ENCODE results near the gene DAAM2.

DAAM2 gene

DNA sequence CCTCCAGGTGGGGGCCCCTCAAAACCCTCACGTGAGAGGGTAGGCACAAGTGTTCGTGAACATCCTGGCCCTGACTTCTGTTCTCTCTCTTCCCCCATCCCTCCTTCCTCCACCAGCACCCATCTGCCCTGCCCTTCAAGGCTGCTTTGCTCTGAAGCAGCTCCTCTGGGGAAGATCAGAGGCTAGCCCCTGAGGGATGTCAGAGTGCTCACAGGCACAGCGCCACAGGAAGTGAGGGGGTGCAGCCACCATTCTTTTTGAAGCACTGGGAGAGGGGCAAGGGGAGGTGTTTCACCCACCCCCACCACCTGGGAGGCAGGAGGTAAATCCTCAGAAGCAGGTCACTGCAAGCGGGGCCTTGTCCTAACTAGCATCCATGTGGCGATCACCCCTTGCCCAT, 130.6 kb downstream of the DAAM2 start:
- TF ChIP-seq Cebpa-rat (IDR thresholded peaks at IDR 0.05), result no peak
- Histone ChIP-seq H3K27ac (0 out of 2 replicates have a peak overlapping the region, but pooled peaks have one; percentile 2), H3K27me3 (no peaks in the 10 kb centered on the region), H3K9me3 (no peaks in the 10 kb centered on the region), H3K36me3 (no peaks in the 10 kb centered on the region), H3K9ac (no peak overlapping the region), H3K4me2 (peak overlapping the region; percentile 50), H3K4me3 (no peak overlapping the region), H3K4me1 (peaks cover 16% of the 10 kb centered on the region), H4K20me1 (no peaks in the 10 kb centered on the region)

DNA sequence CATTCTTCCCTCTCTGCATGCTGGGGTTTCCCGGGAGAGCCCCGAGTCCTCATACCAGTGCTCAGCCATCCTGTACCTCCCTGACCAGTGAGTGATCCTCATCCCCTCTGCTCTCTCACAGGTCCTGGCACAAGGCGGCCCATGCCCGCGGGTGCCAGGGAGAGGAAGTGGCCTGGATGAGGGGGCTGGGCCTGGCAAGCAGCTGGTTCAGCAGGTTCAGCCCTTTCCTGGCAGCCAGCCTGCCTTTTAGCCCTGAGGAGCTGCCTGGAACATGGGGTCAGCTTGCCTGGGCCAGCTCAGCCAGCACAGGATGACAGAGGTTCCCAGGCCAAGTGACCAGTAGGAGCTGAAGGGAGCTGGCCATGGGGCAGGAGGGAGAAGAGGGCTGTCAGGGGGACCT, 131.2 kb downstream of the DAAM2 start:
- Histone ChIP-seq H3K36me3 (no peaks in the 10 kb centered on the region), H3K9ac (no peak overlapping the region), H3K27ac (peak overlapping the region; percentile 2; the same call in 1 of the 2 replicates)

DNA sequence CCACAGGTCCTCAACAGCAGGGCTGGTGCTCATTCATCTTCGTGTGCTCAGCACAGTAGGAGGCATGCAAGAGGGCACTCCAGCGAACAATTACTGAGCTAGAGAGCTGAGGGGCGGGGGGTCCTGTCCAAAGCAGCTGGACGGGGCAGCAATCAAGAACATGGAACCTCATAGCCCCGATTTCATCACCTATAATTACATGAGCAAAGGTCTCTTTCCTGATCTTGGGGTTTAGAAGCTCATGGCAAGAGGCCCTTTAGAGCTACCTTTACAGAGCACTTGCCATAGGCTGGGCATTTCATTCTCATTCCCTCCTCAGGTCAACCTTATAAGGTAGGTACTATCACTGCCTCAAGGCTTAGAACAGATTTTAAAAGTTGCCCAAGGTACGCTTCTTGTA, 131.7 kb downstream of the DAAM2 start:
- H3K4me1 ChIP-seq, result peaks cover 16% of the 10 kb centered on the region
- no peaks in the 10 kb centered on the region for H3K27me3 ChIP-seq
- H4K20me1 ChIP-seq, result no peaks in the 10 kb centered on the region
- H3K9ac ChIP-seq, result no peak overlapping the region
- TF ChIP-seq Cebpa-rat (IDR thresholded peaks at IDR 0.05), result no peak
- no peak overlapping the region for H3K27ac ChIP-seq
- no peak overlapping the region for H3K4me3 ChIP-seq
- H3K4me2 ChIP-seq, result 0 out of 2 replicates have a peak overlapping the region, but pooled peaks have one; percentile 50
- no peaks in the 10 kb centered on the region for H3K36me3 ChIP-seq
- H3K9me3 ChIP-seq, result no peaks in the 10 kb centered on the region

More for the DNA sequence above, 131.2 kb downstream of the DAAM2 start:
- no peaks in the 10 kb centered on the region for H3K27me3 ChIP-seq
- H3K4me1 ChIP-seq, result peaks cover 16% of the 10 kb centered on the region
- no peaks in the 10 kb centered on the region for H4K20me1 ChIP-seq
- peak overlapping the region; percentile 50 for H3K4me2 ChIP-seq
- H3K4me3 ChIP-seq, result no peak overlapping the region
- no peak for TF ChIP-seq Cebpa-rat (IDR thresholded peaks at IDR 0.05)
- H3K9me3 ChIP-seq, result no peaks in the 10 kb centered on the region

DNA sequence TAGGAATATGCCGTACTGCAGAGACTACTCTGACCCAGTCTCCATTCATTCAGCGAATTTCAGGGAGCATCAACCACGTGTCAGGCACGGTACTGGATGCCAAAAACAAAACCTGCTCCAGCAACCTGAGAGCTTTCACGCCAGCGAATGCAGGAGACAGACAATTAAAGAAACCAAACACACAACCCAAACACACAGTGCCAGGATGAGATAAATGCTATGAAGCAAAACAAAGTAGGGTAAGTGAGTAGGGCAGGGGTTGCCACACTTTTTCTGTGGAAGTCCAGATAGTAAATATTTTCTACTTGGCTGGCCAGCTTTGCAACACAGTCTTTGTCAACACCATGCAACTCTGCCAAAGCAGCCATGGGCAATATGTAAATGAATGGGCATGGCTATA, 132.1 kb downstream of the DAAM2 start:
- Histone ChIP-seq H3K4me3 (no peak overlapping the region), H3K4me2 (no peak overlapping the region), H3K27ac (no peak overlapping the region), H3K36me3 (no peaks in the 10 kb centered on the region), H3K4me1 (peaks cover 16% of the 10 kb centered on the region), H3K27me3 (no peaks in the 10 kb centered on the region), H3K9me3 (no peaks in the 10 kb centered on the region), H3K9ac (no peak overlapping the region), H4K20me1 (no peaks in the 10 kb centered on the region)
- TF ChIP-seq Cebpa-rat (IDR thresholded peaks at IDR 0.05), result no peak

DNA sequence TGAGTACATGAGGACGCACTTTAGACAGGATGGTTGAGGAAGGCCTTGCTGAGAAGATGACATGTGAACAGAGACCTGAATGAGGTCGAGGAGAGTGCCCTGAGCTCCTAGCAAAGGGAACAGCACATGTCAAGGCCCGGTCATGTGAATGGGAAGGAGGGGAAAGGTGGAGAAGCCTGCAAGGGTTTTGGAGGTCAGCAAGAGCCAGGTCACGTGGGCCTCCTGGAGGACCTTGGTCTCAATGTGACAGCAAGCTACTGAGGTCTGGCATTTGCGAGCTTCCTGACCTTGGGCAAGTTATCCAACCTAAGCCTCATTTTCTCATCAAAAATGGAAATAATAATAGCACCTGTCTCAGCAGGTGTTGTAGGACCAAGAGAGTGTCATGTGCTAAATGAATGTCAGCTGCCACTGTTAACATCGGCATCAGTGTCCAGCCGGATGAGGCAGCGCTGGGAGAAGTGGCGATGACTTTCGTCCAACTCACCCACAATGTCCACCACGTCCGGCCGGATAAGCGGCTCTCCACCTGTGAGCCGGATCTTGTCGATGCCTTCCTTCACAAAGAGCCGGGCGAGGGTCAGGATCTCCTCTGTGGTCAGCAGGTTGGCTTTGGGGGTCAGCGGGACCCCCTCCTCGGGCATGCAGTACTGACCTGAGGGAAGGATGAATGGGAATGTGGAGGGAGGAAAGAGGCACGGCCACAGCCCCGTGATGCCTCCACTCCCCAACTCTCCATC, 133.2 kb downstream of the DAAM2 start:
- no peak overlapping the region for H3K4me3 ChIP-seq
- no peaks in the 10 kb centered on the region for H4K20me1 ChIP-seq
- no peak overlapping the region for H3K9ac ChIP-seq
- TF ChIP-seq Cebpa-rat (IDR thresholded peaks at IDR 0.05), result no peak
- no peak overlapping the region for H3K27ac ChIP-seq
- H3K4me1 ChIP-seq, result peaks cover 16% of the 10 kb centered on the region
- H3K36me3 ChIP-seq, result no peaks in the 10 kb centered on the region
- H3K4me2 ChIP-seq, result no peak overlapping the region
- no peaks in the 10 kb centered on the region for H3K9me3 ChIP-seq
- no peaks in the 10 kb centered on the region for H3K27me3 ChIP-seq

DNA sequence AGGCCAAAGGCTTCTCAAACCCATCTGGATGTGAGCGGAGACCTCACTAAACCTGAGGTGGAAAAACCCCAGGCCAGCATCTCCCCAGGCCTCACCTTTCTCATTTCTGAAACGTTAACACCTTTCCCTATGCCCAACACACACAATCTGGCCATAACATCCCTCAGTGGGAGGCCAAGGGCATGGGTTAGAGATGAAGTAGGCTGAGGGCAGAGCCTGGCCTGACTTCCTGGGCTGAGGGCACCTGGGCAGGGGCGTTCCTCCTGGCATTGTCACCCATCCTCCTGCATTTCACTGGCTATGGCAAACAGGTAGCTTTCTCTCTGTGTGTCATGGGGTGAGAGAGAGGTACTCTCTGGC, 133.7 kb downstream of the DAAM2 start:
- Histone ChIP-seq H3K4me2 (no peak overlapping the region), H4K20me1 (no peaks in the 10 kb centered on the region), H3K27ac (no peak overlapping the region), H3K9ac (no peak overlapping the region), H3K27me3 (no peaks in the 10 kb centered on the region), H3K4me1 (peaks cover 16% of the 10 kb centered on the region), H3K4me3 (no peak overlapping the region), H3K36me3 (no peaks in the 10 kb centered on the region), H3K9me3 (no peaks in the 10 kb centered on the region)
- no peak for TF ChIP-seq Cebpa-rat (IDR thresholded peaks at IDR 0.05)

DNA sequence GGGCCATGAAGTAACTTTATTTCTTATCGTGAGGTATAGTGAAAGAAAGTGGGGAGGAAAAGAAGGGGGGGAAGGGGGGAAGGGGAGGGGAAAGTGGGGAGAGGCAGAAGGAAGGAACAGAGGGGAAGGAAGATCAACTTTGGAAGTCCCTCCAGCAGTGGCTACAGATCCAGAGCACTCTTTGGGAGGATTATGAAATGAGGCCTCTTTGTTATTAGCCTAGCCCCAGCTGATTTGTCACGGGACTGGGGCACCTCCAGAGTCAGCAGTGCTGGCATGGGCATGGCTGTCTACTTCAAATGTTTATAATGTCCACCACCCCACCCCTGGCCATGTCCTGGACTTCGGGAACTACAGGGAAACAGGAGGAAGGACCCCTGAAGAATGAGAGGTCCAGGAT, 134.5 kb downstream of the DAAM2 start:
- Histone ChIP-seq H3K4me2 (no peak overlapping the region), H3K27ac (no peak overlapping the region), H3K4me1 (peaks cover 16% of the 10 kb centered on the region), H3K4me3 (no peak overlapping the region), H3K9ac (no peak overlapping the region), H3K27me3 (no peaks in the 10 kb centered on the region), H3K36me3 (no peaks in the 10 kb centered on the region), H4K20me1 (no peaks in the 10 kb centered on the region), H3K9me3 (no peaks in the 10 kb centered on the region)
- TF ChIP-seq Cebpa-rat (IDR thresholded peaks at IDR 0.05), result no peak

DNA sequence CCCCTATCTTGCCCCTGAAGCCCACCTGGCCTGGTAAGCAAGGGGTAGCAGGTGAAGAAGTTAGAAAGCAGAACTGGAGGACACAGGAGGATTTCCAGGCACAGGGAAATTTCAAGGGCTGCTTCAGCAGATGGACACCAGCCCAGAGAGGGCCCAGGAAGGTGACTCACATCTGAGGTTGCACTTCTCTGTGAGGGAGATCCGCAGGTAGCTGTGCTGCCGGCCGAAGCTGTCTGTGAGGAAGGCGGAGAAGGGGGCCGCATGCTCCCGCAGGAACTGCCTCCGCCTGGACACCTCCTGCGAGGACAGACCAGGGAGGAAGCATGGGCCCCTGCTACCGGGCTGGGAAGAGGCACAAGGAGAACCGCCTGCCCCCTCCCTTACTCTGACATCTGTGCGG, 135.0 kb downstream of the DAAM2 start:
- H4K20me1 ChIP-seq, result no peaks in the 10 kb centered on the region

DNA sequence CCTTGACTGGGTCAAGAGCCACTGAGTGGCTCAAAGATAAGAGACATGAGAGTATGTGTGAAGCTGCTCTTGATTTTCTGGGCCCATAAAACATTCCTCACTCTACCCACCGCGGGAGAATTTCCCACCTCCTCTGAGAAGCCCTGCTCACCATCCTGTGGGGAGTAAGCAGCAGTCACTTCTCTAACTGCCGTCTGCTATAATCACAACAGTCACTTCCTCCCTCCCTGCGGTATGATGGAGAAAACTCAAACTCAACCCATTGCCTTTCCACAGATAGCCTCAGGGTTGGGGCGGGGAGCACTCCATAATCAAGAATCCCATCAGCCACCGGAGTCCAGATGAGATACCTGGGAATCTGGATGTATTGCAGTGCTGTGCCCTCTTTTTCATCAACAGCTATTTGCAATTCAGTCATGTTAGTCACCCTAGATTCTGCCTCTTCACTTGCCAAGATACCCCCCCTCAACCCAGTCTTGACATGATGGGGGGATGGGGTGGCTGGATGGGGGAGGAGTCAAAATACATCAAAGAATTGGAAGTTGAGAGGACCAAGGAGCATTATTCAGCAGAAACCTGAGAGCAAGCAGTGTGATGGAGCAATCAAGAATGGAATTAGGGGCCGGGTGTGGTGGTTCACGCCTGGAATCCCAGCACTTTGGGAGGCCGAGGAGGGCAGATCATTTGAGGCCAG, 137.0 kb downstream of the DAAM2 start:
- Histone ChIP-seq H3K9me3 (no peaks in the 10 kb centered on the region), H3K36me3 (no peaks in the 10 kb centered on the region), H3K4me3 (no peak overlapping the region), H3K4me2 (no peak overlapping the region), H4K20me1 (no peaks in the 10 kb centered on the region), H3K9ac (no peak overlapping the region), H3K27me3 (no peaks in the 10 kb centered on the region), H3K4me1 (no peaks in the 10 kb centered on the region), H3K27ac (no peak overlapping the region)
- TF ChIP-seq Cebpa-rat (IDR thresholded peaks at IDR 0.05), result no peak

More for the DNA sequence above, 135.0 kb downstream of the DAAM2 start:
- Histone ChIP-seq H3K27me3 (no peaks in the 10 kb centered on the region), H3K9ac (no peak overlapping the region), H3K4me3 (no peak overlapping the region), H3K4me2 (no peak overlapping the region), H3K9me3 (no peaks in the 10 kb centered on the region), H3K4me1 (peaks cover 16% of the 10 kb centered on the region), H3K36me3 (no peaks in the 10 kb centered on the region), H3K27ac (no peak overlapping the region)
- TF ChIP-seq Cebpa-rat (IDR thresholded peaks at IDR 0.05), result no peak

DNA sequence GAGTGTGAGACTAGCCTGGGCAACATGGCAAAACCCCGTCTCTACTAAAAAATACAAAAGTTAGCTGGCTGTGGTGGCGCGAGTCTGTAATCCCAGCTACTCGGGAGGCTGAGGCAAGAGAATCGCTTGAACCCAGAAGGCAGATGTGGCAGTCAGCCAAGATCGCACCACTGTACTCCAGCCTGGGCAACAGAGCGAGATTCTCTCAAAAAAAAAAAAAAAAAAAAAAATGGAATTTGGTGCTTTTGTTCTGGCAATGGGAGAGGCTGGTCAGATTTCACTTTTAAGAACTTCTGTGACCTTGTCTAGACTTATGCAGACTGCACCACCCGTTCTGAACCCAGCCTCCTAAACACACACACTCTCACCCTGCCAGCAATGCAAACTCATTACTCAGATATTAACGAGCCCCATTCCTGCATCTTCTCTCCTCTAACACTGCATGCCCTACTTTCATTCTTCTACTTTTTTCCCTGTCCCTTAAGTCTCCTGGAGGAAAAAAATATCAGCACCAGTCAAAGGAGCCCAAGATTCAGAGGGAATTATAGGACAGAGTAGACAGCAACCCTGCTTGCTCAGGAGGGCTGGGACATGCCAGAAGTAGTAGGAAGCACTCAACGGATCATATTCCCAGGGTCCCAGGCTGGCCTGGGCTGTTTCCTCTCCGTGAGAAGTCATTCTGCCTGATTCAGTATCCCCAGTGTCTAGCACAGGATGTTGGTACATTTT, 137.7 kb downstream of the DAAM2 start:
- no peaks in the 10 kb centered on the region for H3K36me3 ChIP-seq
- H3K4me2 ChIP-seq, result no peak overlapping the region
- H3K27me3 ChIP-seq, result no peaks in the 10 kb centered on the region
- H3K9me3 ChIP-seq, result no peaks in the 10 kb centered on the region
- no peaks in the 10 kb centered on the region for H4K20me1 ChIP-seq
- no peak overlapping the region for H3K27ac ChIP-seq
- no peaks in the 10 kb centered on the region for H3K4me1 ChIP-seq
- H3K9ac ChIP-seq, result no peak overlapping the region
- H3K4me3 ChIP-seq, result no peak overlapping the region
- TF ChIP-seq Cebpa-rat (IDR thresholded peaks at IDR 0.05), result no peak
